ENCODE results near the gene UFD1. TPM values are rescaled to one million over a fixed set of nuclear protein-coding genes. Genes with fewer than 3 reads are reported as not detected.

UFD1 gene
- total and polyA plus RNA-seq, 9 of the 15 experiments (the other 6 are each of a cell fraction or from before 2014, with no cell fraction given) = 238 to 645 (median 363) TPM

DNA sequence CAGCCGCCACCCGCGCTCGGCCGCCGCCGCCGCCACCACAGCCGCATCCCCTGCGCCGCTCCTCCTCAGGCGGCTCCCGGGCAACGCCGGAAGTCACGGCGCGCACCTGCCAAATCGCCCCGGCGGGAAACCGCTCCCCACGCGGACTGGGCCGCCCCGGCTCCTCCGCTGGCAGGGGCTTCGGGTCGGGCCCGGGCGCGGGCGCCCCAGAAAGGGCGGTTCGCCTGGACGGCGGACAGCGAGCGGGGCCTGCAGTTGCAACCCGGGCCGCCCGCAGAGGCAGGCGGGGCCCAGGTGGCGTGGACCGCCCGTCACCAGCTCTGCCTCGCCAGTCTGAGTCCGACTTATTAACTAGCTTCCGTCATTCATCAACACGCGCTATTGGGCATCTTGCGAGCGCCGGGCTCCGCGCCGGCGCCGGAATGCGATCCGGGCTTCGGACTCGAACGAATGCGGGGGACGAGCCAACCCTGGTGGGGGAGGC, 47.3 kb downstream of the UFD1 start, which contains the start of gene HIRA (continued):
- TF ChIP-seq SPI1 (IDR thresholded peaks at IDR 0.05; ENCODE audit: borderline replicate concordance, low read depth, low read length) (no peak), SAFB2 (IDR thresholded peaks at IDR 0.05; ENCODE audit: borderline replicate concordance, low read depth, low read length, severe bottlenecking) (no peak), LARP7 (IDR thresholded peaks at IDR 0.05) (no peak), TEAD4 (IDR thresholded peaks at IDR 0.05; ENCODE audit: low read length) (no peak), TEAD4 (CRISPR knock-in tag; IDR thresholded peaks at IDR 0.05; ENCODE audit: borderline replicate concordance) (no peak), TEAD1 (CRISPR knock-in tag; IDR thresholded peaks at IDR 0.05) (peak in 1 of 2 experiments; percentile 75; a peak in 2 of 4 replicates), RBM15 (IDR thresholded peaks at IDR 0.05; ENCODE audit: insufficient read depth, low read length) (peak; percentile 63; the same call in 1 of the 2 replicates), ZNF354B (CRISPR knock-in tag; IDR thresholded peaks at IDR 0.05) (no peak), SMAD3 (CRISPR knock-in tag; conservative IDR thresholded peaks at IDR 0.05) (no peak; the same call in 1 of the 2 replicates), NFIX (CRISPR knock-in tag; IDR thresholded peaks at IDR 0.05; ENCODE audit: low read depth) (no peak), PHB (CRISPR knock-in tag; IDR thresholded peaks at IDR 0.05) (peak; percentile 95; the same call in 1 of the 2 replicates), ELF2 (CRISPR knock-in tag; IDR thresholded peaks at IDR 0.05) (peak; percentile 87; the same call in 1 of the 2 replicates), U2AF1 (optimal IDR thresholded peaks at IDR 0.05; ENCODE audit: low read depth, low read length) (no peak), NR1H2 (CRISPR knock-in tag; IDR thresholded peaks at IDR 0.05) (no peak), PRMT5 (CRISPR knock-in tag; IDR thresholded peaks at IDR 0.05) (no peak), POLR2A (conservative IDR thresholded peaks at IDR 0.05) (no peak), POLR2B (IDR thresholded peaks at IDR 0.05; ENCODE audit: low read depth, partially characterized antibody) (no peak), KLF6 (CRISPR knock-in tag; IDR thresholded peaks at IDR 0.05; ENCODE audit: borderline replicate concordance) (no peak), ASH1L (IDR thresholded peaks at IDR 0.05; ENCODE audit: borderline replicate concordance, low read depth, partially characterized antibody) (no peak), ZNF507 (tag; conservative IDR thresholded peaks at IDR 0.05) (no peak)
- TF ChIP-seq, protein P1, sequence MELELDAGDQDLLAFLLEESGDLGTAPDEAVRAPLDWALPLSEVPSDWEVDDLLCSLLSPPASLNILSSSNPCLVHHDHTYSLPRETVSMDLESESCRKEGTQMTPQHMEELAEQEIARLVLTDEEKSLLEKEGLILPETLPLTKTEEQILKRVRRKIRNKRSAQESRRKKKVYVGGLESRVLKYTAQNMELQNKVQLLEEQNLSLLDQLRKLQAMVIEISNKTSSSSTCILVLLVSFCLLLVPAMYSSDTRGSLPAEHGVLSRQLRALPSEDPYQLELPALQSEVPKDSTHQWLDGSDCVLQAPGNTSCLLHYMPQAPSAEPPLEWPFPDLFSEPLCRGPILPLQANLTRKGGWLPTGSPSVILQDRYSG (tag; conservative IDR thresholded peaks at IDR 0.05; ENCODE audit: low read depth) = no peak
- TF ChIP-seq, protein P2, sequence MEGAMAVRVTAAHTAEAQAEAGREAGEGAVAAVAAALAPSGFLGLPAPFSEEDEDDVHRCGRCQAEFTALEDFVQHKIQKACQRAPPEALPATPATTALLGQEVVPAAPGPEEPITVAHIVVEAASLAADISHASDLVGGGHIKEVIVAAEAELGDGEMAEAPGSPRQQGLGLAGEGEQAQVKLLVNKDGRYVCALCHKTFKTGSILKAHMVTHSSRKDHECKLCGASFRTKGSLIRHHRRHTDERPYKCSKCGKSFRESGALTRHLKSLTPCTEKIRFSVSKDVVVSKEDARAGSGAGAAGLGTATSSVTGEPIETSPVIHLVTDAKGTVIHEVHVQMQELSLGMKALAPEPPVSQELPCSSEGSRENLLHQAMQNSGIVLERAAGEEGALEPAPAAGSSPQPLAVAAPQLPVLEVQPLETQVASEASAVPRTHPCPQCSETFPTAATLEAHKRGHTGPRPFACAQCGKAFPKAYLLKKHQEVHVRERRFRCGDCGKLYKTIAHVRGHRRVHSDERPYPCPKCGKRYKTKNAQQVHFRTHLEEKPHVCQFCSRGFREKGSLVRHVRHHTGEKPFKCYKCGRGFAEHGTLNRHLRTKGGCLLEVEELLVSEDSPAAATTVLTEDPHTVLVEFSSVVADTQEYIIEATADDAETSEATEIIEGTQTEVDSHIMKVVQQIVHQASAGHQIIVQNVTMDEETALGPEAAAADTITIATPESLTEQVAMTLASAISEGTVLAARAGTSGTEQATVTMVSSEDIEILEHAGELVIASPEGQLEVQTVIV (CRISPR knock-in tag; IDR thresholded peaks at IDR 0.05; ENCODE audit: borderline replicate concordance) = no peak
- TF ChIP-seq, protein P3, sequence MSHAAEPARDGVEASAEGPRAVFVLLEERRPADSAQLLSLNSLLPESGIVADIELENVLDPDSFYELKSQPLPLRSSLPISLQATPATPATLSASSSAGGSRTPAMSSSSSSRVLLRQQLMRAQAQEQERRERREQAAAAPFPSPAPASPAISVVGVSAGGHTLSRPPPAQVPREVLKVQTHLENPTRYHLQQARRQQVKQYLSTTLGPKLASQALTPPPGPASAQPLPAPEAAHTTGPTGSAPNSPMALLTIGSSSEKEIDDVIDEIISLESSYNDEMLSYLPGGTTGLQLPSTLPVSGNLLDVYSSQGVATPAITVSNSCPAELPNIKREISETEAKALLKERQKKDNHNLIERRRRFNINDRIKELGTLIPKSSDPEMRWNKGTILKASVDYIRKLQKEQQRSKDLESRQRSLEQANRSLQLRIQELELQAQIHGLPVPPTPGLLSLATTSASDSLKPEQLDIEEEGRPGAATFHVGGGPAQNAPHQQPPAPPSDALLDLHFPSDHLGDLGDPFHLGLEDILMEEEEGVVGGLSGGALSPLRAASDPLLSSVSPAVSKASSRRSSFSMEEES (CRISPR knock-in tag; IDR thresholded peaks at IDR 0.05) = no peak
- TF ChIP-seq, protein P4, sequence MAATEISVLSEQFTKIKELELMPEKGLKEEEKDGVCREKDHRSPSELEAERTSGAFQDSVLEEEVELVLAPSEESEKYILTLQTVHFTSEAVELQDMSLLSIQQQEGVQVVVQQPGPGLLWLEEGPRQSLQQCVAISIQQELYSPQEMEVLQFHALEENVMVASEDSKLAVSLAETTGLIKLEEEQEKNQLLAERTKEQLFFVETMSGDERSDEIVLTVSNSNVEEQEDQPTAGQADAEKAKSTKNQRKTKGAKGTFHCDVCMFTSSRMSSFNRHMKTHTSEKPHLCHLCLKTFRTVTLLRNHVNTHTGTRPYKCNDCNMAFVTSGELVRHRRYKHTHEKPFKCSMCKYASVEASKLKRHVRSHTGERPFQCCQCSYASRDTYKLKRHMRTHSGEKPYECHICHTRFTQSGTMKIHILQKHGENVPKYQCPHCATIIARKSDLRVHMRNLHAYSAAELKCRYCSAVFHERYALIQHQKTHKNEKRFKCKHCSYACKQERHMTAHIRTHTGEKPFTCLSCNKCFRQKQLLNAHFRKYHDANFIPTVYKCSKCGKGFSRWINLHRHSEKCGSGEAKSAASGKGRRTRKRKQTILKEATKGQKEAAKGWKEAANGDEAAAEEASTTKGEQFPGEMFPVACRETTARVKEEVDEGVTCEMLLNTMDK (IDR thresholded peaks at IDR 0.05; ENCODE audit: borderline replicate concordance, insufficient read depth, low read depth, low read length, poor library complexity, severe bottlenecking) = no peak
